Measurements from ENCODE around the gene DCPS.

GRCh38 chr11:126361400-126361799, 57.5 kb downstream of the DCPS start:
- no peak for TF ChIP-seq POLR2AphosphoS5 (IDR thresholded peaks at IDR 0.05; ENCODE audit: borderline replicate concordance, low read depth, low read length)
- TF ChIP-seq EZH2 (IDR thresholded peaks at IDR 0.05): no peak
- TF ChIP-seq FOXP2 (optimal IDR thresholded peaks at IDR 0.05; ENCODE audit: control extremely low read depth, extremely low read length, insufficient read depth): no peak
